Mesothelial cell of epicardium (in vitro differentiated cells): ENCODE measurements around the gene PITPNC1. TPM values are rescaled to one million over a fixed set of nuclear protein-coding genes. Genes with fewer than 3 reads are reported as not detected.

Source experiments
- DNase-seq, 2 experiments: peaks; one replicate each; pipeline ENCODE4 v3.0.0; 2021; ENCODE audit warnings: low spot score in 2 of 2; ENCODE audit not compliant: unreplicated experiment in 2 of 2
- H3K27ac Mint-ChIP-seq: 2 replicates; pipeline ENCODE4 v1.8.0; 2021; ENCODE audit warnings: mixed read lengths
- H3K27me3 Mint-ChIP-seq: 2 replicates; pipeline ENCODE4 v1.8.0; 2021; ENCODE audit warnings: low read depth, mixed read lengths
- H3K36me3 Mint-ChIP-seq: 2 replicates; pipeline ENCODE4 v1.8.0; 2021; ENCODE audit warnings: mixed read lengths
- H3K4me1 Mint-ChIP-seq: 2 replicates; pipeline ENCODE4 v1.8.0; 2021; ENCODE audit warnings: mixed read lengths
- H3K4me3 Mint-ChIP-seq: 2 replicates; pipeline ENCODE4 v1.8.0; 2021; ENCODE audit warnings: mild to moderate bottlenecking, moderate library complexity, mixed read lengths
- H3K9me3 Mint-ChIP-seq: 2 replicates; pipeline ENCODE4 v1.8.0; 2021; ENCODE audit warnings: mixed read lengths
- total RNA-seq: library from RNA; stranded (reverse); gene quantifications from 3 replicates; pipeline ENCODE4 v1.2.1, GENCODE V29; 2021
- TF ChIP-seq, protein P1 (sequence below): fragments of 200-600 bp; sonication (generic); IDR thresholded peaks from one replicate; pipeline ENCODE4 v1.5.0; 2021; ENCODE audit warnings: antibody characterized with exemption; ENCODE audit not compliant: unreplicated experiment

Gene PITPNC1
- total RNA-seq, 1 donor from 2014 or later = 19.9 TPM

DNA sequence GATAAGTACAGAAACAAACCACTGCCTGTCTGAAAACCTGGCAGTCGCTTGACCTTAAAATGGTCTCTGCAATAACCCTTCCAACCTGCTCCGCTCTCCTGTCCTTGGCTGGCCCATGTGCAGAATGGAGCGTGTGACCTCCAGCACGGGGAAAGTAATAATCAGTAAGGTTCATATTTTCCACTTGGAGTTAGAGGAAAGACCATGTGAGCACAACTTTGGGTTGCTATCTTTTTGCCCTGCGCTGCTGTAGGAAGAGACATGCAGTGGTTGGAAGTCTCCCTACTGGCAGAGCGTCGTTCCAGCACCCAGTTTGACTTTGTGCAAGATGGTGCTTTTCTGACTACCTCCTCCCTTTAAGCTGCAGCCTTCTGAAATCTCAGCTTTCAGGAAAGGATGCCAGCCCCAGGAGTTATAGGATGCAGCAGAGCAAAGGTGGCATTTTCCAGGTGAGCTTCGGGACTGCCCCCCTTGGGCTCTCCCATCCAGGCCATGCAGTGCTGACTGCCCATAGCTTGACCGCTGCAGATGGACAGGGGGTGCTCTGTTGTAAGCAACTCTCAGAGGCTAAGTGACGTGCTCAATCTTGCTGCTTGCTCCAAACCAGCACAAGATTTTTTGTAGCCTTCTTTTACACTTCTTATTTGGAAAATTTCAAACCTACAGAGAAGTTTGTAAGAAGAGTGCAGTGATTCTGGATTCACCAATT is 230.0 kb downstream of the PITPNC1 start:
- Mint-ChIP-seq H3K4me3 (no peak overlapping the region), H3K9me3 (no peaks in the 10 kb centered on the region), H3K4me1 (peaks cover 26% of the 10 kb centered on the region), H3K27ac (no peak overlapping the region), H3K27me3 (no peaks in the 10 kb centered on the region), H3K36me3 (peaks cover 1% of the 10 kb centered on the region)
- DNase-seq = no peak
- TF ChIP-seq, protein P1, sequence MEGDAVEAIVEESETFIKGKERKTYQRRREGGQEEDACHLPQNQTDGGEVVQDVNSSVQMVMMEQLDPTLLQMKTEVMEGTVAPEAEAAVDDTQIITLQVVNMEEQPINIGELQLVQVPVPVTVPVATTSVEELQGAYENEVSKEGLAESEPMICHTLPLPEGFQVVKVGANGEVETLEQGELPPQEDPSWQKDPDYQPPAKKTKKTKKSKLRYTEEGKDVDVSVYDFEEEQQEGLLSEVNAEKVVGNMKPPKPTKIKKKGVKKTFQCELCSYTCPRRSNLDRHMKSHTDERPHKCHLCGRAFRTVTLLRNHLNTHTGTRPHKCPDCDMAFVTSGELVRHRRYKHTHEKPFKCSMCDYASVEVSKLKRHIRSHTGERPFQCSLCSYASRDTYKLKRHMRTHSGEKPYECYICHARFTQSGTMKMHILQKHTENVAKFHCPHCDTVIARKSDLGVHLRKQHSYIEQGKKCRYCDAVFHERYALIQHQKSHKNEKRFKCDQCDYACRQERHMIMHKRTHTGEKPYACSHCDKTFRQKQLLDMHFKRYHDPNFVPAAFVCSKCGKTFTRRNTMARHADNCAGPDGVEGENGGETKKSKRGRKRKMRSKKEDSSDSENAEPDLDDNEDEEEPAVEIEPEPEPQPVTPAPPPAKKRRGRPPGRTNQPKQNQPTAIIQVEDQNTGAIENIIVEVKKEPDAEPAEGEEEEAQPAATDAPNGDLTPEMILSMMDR = no peak

DNA sequence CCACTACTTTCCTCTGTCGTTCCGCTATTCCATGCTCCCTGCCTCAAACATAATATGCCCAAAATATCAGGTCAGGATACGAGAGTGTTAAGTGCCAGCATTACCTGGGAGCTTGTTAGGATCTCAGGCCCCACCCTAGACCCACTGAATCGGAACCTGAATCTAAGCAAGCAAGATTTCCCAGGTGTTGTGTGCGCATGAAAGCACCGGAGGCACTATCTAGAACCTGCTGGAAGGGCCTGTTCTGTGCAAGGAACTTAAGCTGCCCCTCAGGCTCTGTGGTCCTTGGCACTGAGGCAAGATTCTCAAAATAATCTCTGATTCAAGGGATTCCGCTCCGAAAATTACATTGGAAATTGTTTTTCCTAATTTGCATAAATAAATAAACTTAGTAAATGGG is 233.0 kb downstream of the PITPNC1 start:
- no peak for DNase-seq
- Mint-ChIP-seq H3K27me3 (no peaks in the 10 kb centered on the region), H3K27ac (no peak overlapping the region), H3K4me3 (no peak overlapping the region), H3K9me3 (no peaks in the 10 kb centered on the region), H3K4me1 (peaks cover 23% of the 10 kb centered on the region), H3K36me3 (peaks cover 1% of the 10 kb centered on the region)
- TF ChIP-seq, protein P1 = no peak

DNA sequence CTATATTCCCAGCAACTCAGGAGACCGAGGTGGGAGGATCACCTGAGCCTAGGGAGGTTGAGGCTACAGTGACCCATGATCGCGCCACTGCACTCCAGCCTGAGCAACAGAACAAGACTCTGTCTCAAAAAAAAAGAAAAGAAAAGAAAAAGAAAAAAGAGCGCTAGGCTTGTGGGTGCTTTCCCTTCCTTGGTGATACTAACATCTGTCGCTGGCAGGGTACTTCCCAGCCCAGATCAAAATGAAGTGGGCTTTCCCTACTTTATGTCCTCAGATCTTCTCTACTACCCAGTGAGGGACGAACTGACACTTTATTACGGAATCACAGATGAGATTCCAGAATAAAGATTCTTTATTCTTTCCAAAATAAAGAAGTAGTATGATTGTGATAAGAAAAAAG is 236.9 kb downstream of the PITPNC1 start:
- Mint-ChIP-seq H3K36me3 (peaks cover 1% of the 10 kb centered on the region), H3K9me3 (no peaks in the 10 kb centered on the region), H3K27ac (no peak overlapping the region), H3K27me3 (no peaks in the 10 kb centered on the region), H3K4me1 (no peaks in the 10 kb centered on the region), H3K4me3 (no peak overlapping the region)
- DNase-seq = no peak
- TF ChIP-seq, protein P1 = no peak

DNA sequence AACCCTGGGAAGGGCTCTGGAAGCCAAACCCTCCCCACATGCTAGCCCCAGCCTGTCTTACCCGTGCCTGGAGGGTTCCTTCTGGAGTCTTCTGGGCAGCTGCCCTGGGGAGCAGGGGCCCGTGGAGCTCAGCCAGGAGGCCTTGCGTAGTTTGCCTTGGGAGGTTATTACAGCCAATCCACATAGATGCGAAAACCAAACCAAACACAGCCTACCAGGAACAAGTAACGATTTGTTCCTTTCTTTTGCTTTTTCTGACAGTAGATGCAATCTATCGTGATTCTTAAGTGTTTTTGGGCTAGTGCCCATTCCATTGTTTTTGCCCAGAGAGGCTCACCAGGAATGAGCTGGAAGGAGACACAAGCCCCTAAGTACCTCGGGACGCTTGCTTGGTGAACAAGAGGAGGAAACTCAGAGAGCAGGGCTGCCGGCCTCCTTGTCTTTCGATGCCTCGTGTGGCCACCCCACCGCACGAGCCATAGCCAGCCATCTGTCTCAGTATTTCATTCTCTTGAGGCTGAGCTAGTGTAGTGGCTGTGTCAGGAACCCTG is 238.0 kb downstream of the PITPNC1 start:
- Mint-ChIP-seq H3K36me3 (peaks cover 1% of the 10 kb centered on the region), H3K27me3 (no peaks in the 10 kb centered on the region), H3K4me1 (no peaks in the 10 kb centered on the region), H3K27ac (no peak overlapping the region), H3K9me3 (no peaks in the 10 kb centered on the region), H3K4me3 (no peak overlapping the region)
- TF ChIP-seq, protein P1 = no peak
- DNase-seq = no peak

DNA sequence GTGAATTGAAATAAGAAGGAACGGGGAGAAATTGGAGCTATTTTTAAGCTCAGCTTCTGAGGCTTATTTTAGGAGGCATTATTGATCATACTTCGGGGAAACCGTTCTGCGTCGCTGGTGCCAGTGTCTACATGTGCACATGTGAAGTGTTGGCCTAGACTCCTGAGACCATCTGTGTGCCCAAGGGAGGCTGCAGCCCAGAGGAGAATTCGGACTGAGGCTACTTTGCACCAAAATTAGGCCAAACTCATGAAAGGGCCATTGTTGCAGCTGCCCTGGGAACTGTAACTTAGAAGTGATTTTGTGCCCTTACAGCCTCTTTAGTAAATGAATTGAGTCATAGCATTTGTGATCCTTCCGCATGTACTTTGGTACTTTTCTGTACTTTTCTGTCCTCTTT is 238.7 kb downstream of the PITPNC1 start:
- H3K9me3 Mint-ChIP-seq = no peaks in the 10 kb centered on the region
- DNase-seq = no peak
- no peak overlapping the region for H3K27ac Mint-ChIP-seq
- H3K36me3 Mint-ChIP-seq = peaks cover 1% of the 10 kb centered on the region
- TF ChIP-seq, protein P1 = no peak
- H3K4me1 Mint-ChIP-seq = no peaks in the 10 kb centered on the region
- no peaks in the 10 kb centered on the region for H3K27me3 Mint-ChIP-seq
- no peak overlapping the region for H3K4me3 Mint-ChIP-seq
